Stomach smooth muscle (tissue), 2 donors: ENCODE measurements around the gene TXLNA.
A peak's percentile ranks its signal among the peaks of the same experiment; 100 is the strongest.

Source experiments
- H3K27ac ChIP-seq: one replicate; pipeline ENCODE4 v1.7.0; 2013; ENCODE audit warnings: mild to moderate bottlenecking, low read length, inconsistent platforms
- H3K27me3 ChIP-seq, 2 donors: one replicate each; pipeline ENCODE4 v1.7.0; 2013; ENCODE audit warnings: low read length in 2 of 2; ENCODE audit not compliant: insufficient read depth in 2 of 2, control insufficient read depth in 1 of 2
- H3K36me3 ChIP-seq, 2 donors: one replicate each; pipeline ENCODE4 v1.7.0; 2013; ENCODE audit warnings: low read length in 2 of 2; ENCODE audit not compliant: control insufficient read depth in 2 of 2, insufficient read depth in 2 of 2
- H3K4me1 ChIP-seq: one replicate; pipeline ENCODE4 v1.7.0; 2013; ENCODE audit warnings: low read length; ENCODE audit not compliant: control insufficient read depth, insufficient read depth
- H3K4me3 ChIP-seq, 2 donors: one replicate each; pipeline ENCODE4 v1.7.0; 2013; ENCODE audit warnings: low read length in 2 of 2
- H3K9ac ChIP-seq, 2 donors: one replicate each; pipeline ENCODE4 v1.7.0; 2013; ENCODE audit warnings: low read length in 2 of 2, mild to moderate bottlenecking in 1 of 2
- H3K9me3 ChIP-seq, 2 donors: one replicate each; pipeline ENCODE4 v1.7.0; 2013; ENCODE audit warnings: low read length in 2 of 2; ENCODE audit not compliant: control insufficient read depth in 2 of 2
- donor health status: healthy.
- donor health status: Pancreatic carcinoma.

The TXLNA gene

GRCh38 chr1:32184650-32185049 is 5.2 kb downstream of the TXLNA start:
- Histone ChIP-seq H3K27ac (no peak overlapping the region), H3K27me3 (no peaks in the 10 kb centered on the region), H3K9me3 (no peaks in the 10 kb centered on the region), H3K4me1 (peaks cover 26% of the 10 kb centered on the region), H3K4me3 (peak overlapping the region in 1 of 2 donors; percentile 15), H3K36me3 (peaks cover 38 to 43% of the 10 kb centered on the region in 2 donors), H3K9ac (no peak overlapping the region)

- Histone ChIP-seq H3K36me3 (peaks cover 49 to 55% of the 10 kb centered on the region in 2 donors), H3K4me3 (no peak overlapping the region), H3K9ac (no peak overlapping the region), H3K27ac (no peak overlapping the region), H3K27me3 (no peaks in the 10 kb centered on the region), H3K9me3 (no peaks in the 10 kb centered on the region), H3K4me1 (peaks cover 17% of the 10 kb centered on the region)
Observed at GRCh38 chr1:32186077-32186476, 6.6 kb downstream of the TXLNA start.

DNA sequence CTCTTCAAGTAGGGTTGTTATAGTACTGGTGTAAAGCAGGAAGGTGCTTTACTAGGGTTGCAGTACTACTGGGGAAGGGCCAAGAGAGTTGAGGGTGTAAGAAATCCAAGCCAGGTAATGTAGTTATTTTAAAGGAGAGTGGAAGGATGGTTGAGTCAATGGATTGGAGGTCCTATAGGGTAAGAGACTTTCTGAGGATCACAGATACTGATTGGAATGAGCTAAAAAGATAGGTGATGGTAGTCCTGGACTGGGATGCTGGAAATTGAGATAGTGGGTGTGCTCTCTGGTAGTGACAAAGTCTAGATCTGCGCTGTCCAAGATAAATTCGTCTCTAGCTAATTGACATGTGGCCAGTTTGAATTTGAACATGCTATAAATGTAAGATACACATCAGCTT is 7.0 kb downstream of the TXLNA start:
- Histone ChIP-seq H3K27me3 (no peaks in the 10 kb centered on the region), H3K4me3 (no peak overlapping the region), H3K27ac (no peak overlapping the region), H3K9ac (no peak overlapping the region), H3K4me1 (peaks cover 13% of the 10 kb centered on the region), H3K36me3 (peaks cover 51 to 56% of the 10 kb centered on the region in 2 donors), H3K9me3 (no peaks in the 10 kb centered on the region)

DNA sequence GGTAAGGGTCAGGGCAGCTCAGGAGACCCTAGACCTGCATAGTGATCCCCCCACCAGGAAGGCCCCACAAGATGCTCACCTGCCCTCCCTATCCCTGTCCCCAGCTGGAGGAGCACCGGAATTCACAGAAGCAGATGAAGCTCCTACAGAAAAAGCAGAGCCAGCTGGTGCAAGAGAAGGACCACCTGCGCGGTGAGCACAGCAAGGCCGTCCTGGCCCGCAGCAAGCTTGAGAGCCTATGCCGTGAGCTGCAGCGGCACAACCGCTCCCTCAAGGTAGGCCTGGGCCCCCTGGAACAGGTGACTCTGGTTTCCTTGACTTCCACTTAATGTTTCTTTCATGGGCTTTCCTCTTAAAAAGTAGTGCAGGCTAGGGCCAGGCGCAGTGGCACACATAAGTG is 8.4 kb downstream of the TXLNA start:
- H3K9ac ChIP-seq: no peak overlapping the region
- peaks cover 62 to 67% of the 10 kb centered on the region in 2 donors for H3K36me3 ChIP-seq

GRCh38 chr1:32192220-32192948 is 12.9 kb downstream of the TXLNA start:
- Histone ChIP-seq H3K27me3 (no peaks in the 10 kb centered on the region), H3K4me1 (peaks cover 5% of the 10 kb centered on the region), H3K27ac (no peak overlapping the region), H3K4me3 (no peak overlapping the region), H3K36me3 (peaks cover 88 to 91% of the 10 kb centered on the region in 2 donors), H3K9ac (no peak overlapping the region), H3K9me3 (no peaks in the 10 kb centered on the region)

More for the DNA sequence above, 8.4 kb downstream of the TXLNA start:
- no peaks in the 10 kb centered on the region for H3K9me3 ChIP-seq
- no peak overlapping the region for H3K4me3 ChIP-seq
- peaks cover 8% of the 10 kb centered on the region for H3K4me1 ChIP-seq
- no peak overlapping the region for H3K27ac ChIP-seq
- no peaks in the 10 kb centered on the region for H3K27me3 ChIP-seq

GRCh38 chr1:32194984-32195383 is 15.5 kb downstream of the TXLNA start:
- H3K9ac ChIP-seq: no peak overlapping the region
- no peak overlapping the region for H3K27ac ChIP-seq
- peaks cover 15% of the 10 kb centered on the region for H3K4me1 ChIP-seq
- no peak overlapping the region for H3K4me3 ChIP-seq
- H3K27me3 ChIP-seq: no peaks in the 10 kb centered on the region
- peaks cover 65 to 76% of the 10 kb centered on the region in 2 donors for H3K36me3 ChIP-seq
- no peaks in the 10 kb centered on the region for H3K9me3 ChIP-seq

- Histone ChIP-seq H3K9ac (no peak overlapping the region), H3K9me3 (no peaks in the 10 kb centered on the region), H3K36me3 (peaks cover 59 to 71% of the 10 kb centered on the region in 2 donors), H3K4me1 (peaks cover 18% of the 10 kb centered on the region), H3K4me3 (no peak overlapping the region), H3K27ac (no peak overlapping the region), H3K27me3 (no peaks in the 10 kb centered on the region)
Observed at GRCh38 chr1:32195531-32195930, 16.1 kb downstream of the TXLNA start.

DNA sequence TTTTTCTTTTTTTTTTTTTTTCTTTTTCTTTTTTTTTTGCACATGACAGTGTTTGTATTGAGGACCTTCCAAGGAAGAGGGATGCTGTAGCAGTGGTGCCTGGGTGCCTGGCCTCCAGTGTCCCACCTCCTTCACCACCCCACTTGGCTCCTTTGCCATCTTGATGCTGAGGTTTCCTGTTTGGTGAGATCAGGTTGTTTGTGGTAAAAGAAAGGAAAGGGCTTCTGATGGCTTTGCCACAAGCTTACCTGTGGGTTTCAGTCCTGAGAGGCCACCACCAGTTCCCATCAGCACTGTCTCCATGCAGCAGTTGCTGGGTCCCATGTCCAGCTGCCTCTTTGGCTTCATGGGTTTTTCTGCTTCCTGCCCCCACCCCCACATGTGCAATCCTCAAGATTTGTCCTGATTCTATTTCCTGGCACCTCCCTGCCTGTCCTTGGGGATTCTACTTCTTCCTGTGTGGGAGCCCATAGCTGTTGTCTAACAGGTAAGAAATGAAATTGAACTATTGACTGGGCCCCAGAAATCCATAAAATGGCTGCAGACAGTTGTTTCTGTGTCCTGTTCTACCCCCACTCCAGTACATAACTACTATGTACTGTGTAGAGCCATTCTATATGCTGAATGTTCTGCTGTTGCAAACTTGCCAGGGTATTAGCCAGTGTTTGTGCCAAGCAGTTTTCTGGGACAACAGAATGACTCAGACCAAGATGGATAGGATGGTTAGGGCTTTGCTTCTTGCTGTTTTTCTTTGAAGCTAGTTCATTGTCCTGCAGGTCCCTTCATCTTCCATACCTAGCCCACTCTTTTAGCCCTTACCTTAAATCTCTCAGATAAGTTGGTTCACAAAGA is 16.7 kb downstream of the TXLNA start:
- Histone ChIP-seq H3K9ac (no peak overlapping the region), H3K4me3 (no peak overlapping the region), H3K9me3 (no peaks in the 10 kb centered on the region), H3K36me3 (peaks cover 56 to 67% of the 10 kb centered on the region in 2 donors), H3K27ac (no peak overlapping the region), H3K4me1 (peaks cover 20% of the 10 kb centered on the region), H3K27me3 (no peaks in the 10 kb centered on the region)

- H3K27me3 ChIP-seq: no peaks in the 10 kb centered on the region
- H3K9me3 ChIP-seq: no peaks in the 10 kb centered on the region
- H3K9ac ChIP-seq: no peak overlapping the region
- H3K4me1 ChIP-seq: peaks cover 28% of the 10 kb centered on the region
- peaks cover 47 to 58% of the 10 kb centered on the region in 2 donors for H3K36me3 ChIP-seq
- H3K27ac ChIP-seq: no peak overlapping the region
- H3K4me3 ChIP-seq: no peak overlapping the region
Observed at GRCh38 chr1:32197074-32197473, 17.6 kb downstream of the TXLNA start.

DNA sequence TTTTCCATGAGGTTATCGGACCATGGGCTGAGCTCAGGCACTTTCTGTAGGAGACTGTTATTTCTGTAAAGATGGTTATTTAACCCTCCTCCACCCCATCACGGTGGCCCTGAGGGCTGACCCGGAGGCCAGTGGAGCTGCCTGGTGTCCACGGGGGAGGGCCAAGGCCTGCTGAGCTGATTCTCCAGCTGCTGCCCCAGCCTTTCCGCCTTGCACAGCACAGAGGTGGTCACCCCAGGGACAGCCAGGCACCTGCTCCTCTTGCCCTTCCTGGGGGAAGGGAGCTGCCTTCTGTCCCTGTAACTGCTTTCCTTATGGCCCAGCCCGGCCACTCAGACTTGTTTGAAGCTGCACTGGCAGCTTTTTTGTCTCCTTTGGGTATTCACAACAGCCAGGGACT is 18.4 kb downstream of the TXLNA start:
- Histone ChIP-seq H3K4me1 (peaks cover 29% of the 10 kb centered on the region), H3K4me3 (no peak overlapping the region), H3K27ac (no peak overlapping the region), H3K9me3 (no peaks in the 10 kb centered on the region), H3K36me3 (peaks cover 40 to 51% of the 10 kb centered on the region in 2 donors), H3K27me3 (no peaks in the 10 kb centered on the region), H3K9ac (no peak overlapping the region)
